CD4-positive, alpha-beta T cell (primary cell): ENCODE data around the gene PRM2. TPM values are rescaled to one million over a fixed set of nuclear protein-coding genes. Genes with fewer than 3 reads are reported as not detected.
A peak's percentile ranks its signal among the peaks of the same experiment; 100 is the strongest.

Experiments
- ATAC-seq: fragments of 200-7000 bp; cut with Tn5 transposase; one replicate; pipeline ENCODE4 v1.10.0; 2022; ENCODE audit warnings: mild to moderate bottlenecking; ENCODE audit not compliant: poor library complexity
- CTCF ChIA-PET: fragments of 350-600 bp; sonication (Branson Sonifier 250); formaldehyde crosslinking; loops from one replicate; lab custom pipeline; 2021; ENCODE audit warnings: antibody characterized with exemption, inconsistent platforms; lab: Charles Lee
- POLR2A ChIA-PET: fragments of 350-600 bp; sonication (Branson Sonifier 250); formaldehyde crosslinking; loops from one replicate; lab custom pipeline; 2021; ENCODE audit warnings: antibody characterized with exemption, inconsistent platforms; lab: Charles Lee
- DNase-seq, 14 experiments: peaks; one replicate each; pipeline ENCODE4 v3.0.0-alpha.2; 2013 to 2020; ENCODE audit warnings: mixed read lengths in 2 of 14
- H3K27ac ChIP-seq, 2 donors: one replicate each; pipeline versions ENCODE4 v1.5.1 to v1.7.0; 2013; ENCODE audit warnings: low read length in 2 of 2, low read depth in 1 of 2, mild to moderate bottlenecking in 1 of 2
- H3K27me3 ChIP-seq, 2 experiments: 1 replicate in 1 of 2; 2 replicates in 1 of 2; pipeline versions ENCODE4 v1.6.1 to v1.7.0; 2013; ENCODE audit warnings: low read length in 2 of 2, control low read depth in 1 of 2, mild to moderate bottlenecking in 1 of 2, moderate library complexity in 1 of 2; ENCODE audit not compliant: insufficient read depth in 2 of 2, control insufficient read depth in 1 of 2
- H3K36me3 ChIP-seq: one replicate; pipeline ENCODE4 v1.6.1; 2013; ENCODE audit warnings: low read length, control low read depth; ENCODE audit not compliant: insufficient read depth
- H3K4me1 ChIP-seq: one replicate; pipeline ENCODE4 v1.6.1; 2013; ENCODE audit warnings: low read length, control low read depth; ENCODE audit not compliant: insufficient read depth
- H3K4me3 ChIP-seq: one replicate; pipeline ENCODE4 v1.5.1; 2013; ENCODE audit warnings: mild to moderate bottlenecking, low read length, moderate library complexity
- H3K9me3 ChIP-seq, 2 experiments: 1 replicate in 1 of 2; 2 replicates in 1 of 2; pipeline versions ENCODE4 v1.6.1 to v1.7.0; 2013; ENCODE audit warnings: low read length in 2 of 2, mild to moderate bottlenecking in 2 of 2, control low read depth in 1 of 2, moderate library complexity in 1 of 2; ENCODE audit not compliant: control insufficient read depth in 1 of 2, insufficient read depth in 1 of 2
- H3K27ac Mint-ChIP-seq: one replicate; pipeline ENCODE4 v1.8.0; 2020; ENCODE audit warnings: mixed read lengths
- H3K27me3 Mint-ChIP-seq: one replicate; pipeline ENCODE4 v1.8.0; 2021; ENCODE audit warnings: mixed read lengths
- H3K36me3 Mint-ChIP-seq: one replicate; pipeline ENCODE4 v1.8.0; 2021; ENCODE audit warnings: low read depth, mixed read lengths
- H3K4me1 Mint-ChIP-seq: one replicate; pipeline ENCODE4 v1.8.0; 2021; ENCODE audit warnings: low read depth, mixed read lengths
- H3K4me3 Mint-ChIP-seq: one replicate; pipeline ENCODE4 v1.8.0; 2020; ENCODE audit warnings: mild to moderate bottlenecking, mixed read lengths
- H3K9me3 Mint-ChIP-seq: one replicate; pipeline ENCODE4 v1.8.0; 2020; ENCODE audit warnings: mixed read lengths
- CTCF ChIP-seq: fragments of 200-600 bp; IDR thresholded peaks from one replicate; pipeline ENCODE4 v1.8.0; 2022; ENCODE audit warnings: antibody characterized with exemption, mild to moderate bottlenecking
- intact Hi-C, 2 experiments: fragments of 100-400 bp; cut with DNase I in 1 of 2; cut with micrococcal nuclease in 1 of 2; formaldehyde crosslinking; loops; one replicate each; pipeline versions ENCODE4 v1.15.1 to v1.9.0; 2023 to 2025; cut with DNase I, micrococcal nuclease
- total RNA-seq, 174 experiments: library from RNA in 2 of 174; stranded (reverse) in 2 of 174; gene quantifications; one replicate each; pipeline ENCODE4 v1.2.3 and lab custom pipeline; 2021 to 2026

PRM2 gene
- total RNA-seq, 2 experiments from 2014 or later, result not detected

GRCh38 chr16:11252482-11252931 is 23.8 kb downstream of the PRM2 start:
- Histone ChIP-seq H3K4me3 (peak overlapping the region; percentile 96), H3K27me3 (no peaks in the 10 kb centered on the region), H3K9me3 (no peaks in the 10 kb centered on the region), H3K4me1 (peaks cover 48% of the 10 kb centered on the region), H3K27ac (peak overlapping the region in 1 of 2 donors; percentile 18), H3K36me3 (peaks cover 7% of the 10 kb centered on the region)
- no peak for TF ChIP-seq CTCF
- peak overlapping the region; percentile 81 for H3K4me3 Mint-ChIP-seq
- peaks cover 43% of the 10 kb centered on the region for H3K4me1 Mint-ChIP-seq
- H3K36me3 Mint-ChIP-seq, result peaks cover 32% of the 10 kb centered on the region
- ATAC-seq, result no peak
- no peaks in the 10 kb centered on the region for H3K27me3 Mint-ChIP-seq
- ChIA-PET CTCF (interaction anchor here (1.1 to 1.6 kb wide), 5 partner anchors 17 to 288 kb away, joined by 3 to 8 read pairs (median 4); no protein-coding TSS in a partner anchor), POLR2A (interaction anchor here (0.6 to 8.5 kb wide), 12 partner anchors 12 to 490 kb away, joined by 3 to 195 read pairs (median 4); partner anchors contain the start of gene TXNDC11)
- peak in 1 of 14 experiments; percentile 33 for DNase-seq
- intact Hi-C loops, result loop anchor here (2.0 to 10.0 kb wide), 4 partner anchors 20 to 662 kb away; partner anchors contain the start of gene GSPT1 (in 1 of the 2)
- peak overlapping the region; percentile 84 for H3K27ac Mint-ChIP-seq
- no peaks in the 10 kb centered on the region for H3K9me3 Mint-ChIP-seq

- peaks cover 7% of the 10 kb centered on the region for H3K36me3 ChIP-seq
- ATAC-seq (peak; percentile 46), DNase-seq (peak; percentile 69 to 90 (median 80))
- Mint-ChIP-seq H3K36me3 (peaks cover 26% of the 10 kb centered on the region), H3K9me3 (no peaks in the 10 kb centered on the region), H3K27me3 (no peaks in the 10 kb centered on the region), H3K4me3 (peak overlapping the region; percentile 81), H3K27ac (peak overlapping the region; percentile 84), H3K4me1 (peaks cover 36% of the 10 kb centered on the region)
- TF ChIP-seq CTCF, result no peak
- intact Hi-C loops, result loop anchor here (1.0 to 10.0 kb wide), 5 partner anchors 19 to 663 kb away; partner anchors contain the start of gene GSPT1 (in 1 of the 2)
- H3K27ac ChIP-seq, result peak overlapping the region in 1 of 2 donors; percentile 18
- ChIA-PET CTCF (interaction anchor here (1.1 to 1.6 kb wide), 5 partner anchors 16 to 288 kb away, joined by 3 to 8 read pairs (median 4); no protein-coding TSS in a partner anchor), POLR2A (interaction anchor here (0.6 to 8.5 kb wide), 13 partner anchors 11 to 491 kb away, joined by 3 to 195 read pairs (median 4); partner anchors contain the start of gene TXNDC11)
- no peaks in the 10 kb centered on the region for H3K27me3 ChIP-seq
- no peaks in the 10 kb centered on the region for H3K9me3 ChIP-seq
- H3K4me3 ChIP-seq, result peak overlapping the region; percentile 96
- peaks cover 41% of the 10 kb centered on the region for H3K4me1 ChIP-seq
Observed at GRCh38 chr16:11251525-11252481, 24.5 kb downstream of the PRM2 start.
